ENCODE data around the gene WSB2.

Gene WSB2

DNA sequence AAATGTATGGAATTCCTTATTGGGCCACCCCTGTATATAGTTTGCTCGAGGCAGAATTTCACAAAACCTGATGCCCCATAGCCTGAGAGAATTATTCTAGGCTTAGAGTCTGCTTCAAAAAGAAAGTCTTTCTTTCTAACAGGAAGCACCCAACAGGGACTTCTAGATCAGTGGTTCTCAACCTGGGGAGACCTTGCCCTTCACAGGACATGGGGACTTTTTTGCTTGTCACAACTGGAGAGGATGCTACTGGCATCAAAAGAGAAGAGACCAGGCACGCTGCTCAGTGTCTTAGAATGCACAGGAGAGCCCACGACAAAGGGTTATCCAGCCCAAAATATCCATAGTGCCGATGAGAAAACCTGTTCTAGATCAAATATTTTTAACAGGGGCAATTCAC lies 18.9 kb downstream of the WSB2 start:
- Histone ChIP-seq H3K36me3 (ENCODE audit: control insufficient read depth, insufficient read depth, low read length) (peaks cover 21% of the 10 kb centered on the region), H3K27me3 (ENCODE audit: control insufficient read depth, insufficient read depth, low read length) (no peaks in the 10 kb centered on the region), H3K4me3 (ENCODE audit: low read length) (no peak overlapping the region), H3K4me1 (ENCODE audit: control insufficient read depth, insufficient read depth, low read length) (no peaks in the 10 kb centered on the region), H3K9ac (ENCODE audit: low read length) (no peak overlapping the region), H3K27ac (ENCODE audit: low read depth, low read length) (no peak overlapping the region)

DNA sequence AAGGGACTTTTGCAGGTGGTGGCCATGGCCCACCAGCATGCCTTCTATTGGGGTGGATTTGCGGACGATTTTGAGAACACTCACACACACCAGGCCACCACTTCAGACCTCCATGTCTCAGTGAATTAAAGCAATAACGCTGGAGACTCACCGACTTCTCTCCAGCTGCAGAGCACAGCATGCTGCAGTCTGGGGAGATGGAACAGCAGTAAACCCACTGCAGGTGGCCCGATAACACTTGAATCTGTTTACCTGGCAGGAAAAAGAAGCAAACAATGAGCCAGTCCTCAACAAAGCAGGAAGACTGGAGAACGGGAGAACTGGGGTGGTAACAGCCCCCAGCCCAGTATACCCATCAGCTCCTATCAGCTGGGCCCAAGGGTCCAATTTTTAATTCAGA lies 22.8 kb downstream of the WSB2 start:
- Histone ChIP-seq H3K4me3 (ENCODE audit: low read length) (no peak overlapping the region), H3K27ac (ENCODE audit: low read depth, low read length) (no peak overlapping the region), H3K36me3 (ENCODE audit: control insufficient read depth, insufficient read depth, low read length) (peaks cover 45% of the 10 kb centered on the region), H3K4me1 (ENCODE audit: control insufficient read depth, insufficient read depth, low read length) (no peaks in the 10 kb centered on the region), H3K27me3 (ENCODE audit: control insufficient read depth, insufficient read depth, low read length) (no peaks in the 10 kb centered on the region), H3K9ac (ENCODE audit: low read length) (no peak overlapping the region)

DNA sequence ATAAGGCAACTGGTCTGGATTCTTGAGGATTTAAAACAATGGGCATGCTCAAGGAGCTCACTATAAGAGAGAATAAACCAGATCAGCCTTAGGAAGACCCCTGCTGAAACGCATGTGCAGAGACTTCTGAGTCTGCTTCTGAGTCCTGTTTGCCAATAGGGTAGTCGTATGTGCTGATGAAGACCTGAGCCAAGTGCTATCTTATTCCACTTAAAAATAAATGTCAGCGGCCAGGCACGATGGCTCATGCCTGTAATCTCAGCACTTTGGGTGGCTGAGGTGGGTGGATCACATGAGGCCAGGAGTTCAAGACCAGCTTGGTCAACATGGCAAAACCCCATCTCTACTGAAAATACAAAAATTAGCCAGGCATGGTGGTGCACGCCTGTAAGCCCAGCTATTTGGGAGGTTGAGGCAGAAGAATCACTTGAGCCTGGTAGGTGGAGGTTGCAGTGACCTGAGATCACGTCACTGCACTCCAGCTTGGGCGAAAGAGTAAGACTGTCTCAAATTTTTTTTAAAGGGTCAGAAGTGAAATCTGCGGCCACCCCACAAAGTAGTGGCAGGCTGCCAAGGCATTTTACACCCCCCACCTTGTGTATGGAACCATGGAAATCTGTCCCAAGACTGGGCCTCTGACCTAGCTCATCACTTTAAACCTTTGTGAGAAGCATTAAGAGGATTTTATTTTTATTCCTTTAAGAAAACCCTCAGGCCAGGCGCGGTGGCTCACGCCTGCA lies 24.1 kb downstream of the WSB2 start:
- Histone ChIP-seq H3K36me3 (ENCODE audit: control insufficient read depth, insufficient read depth, low read length) (peaks cover 45% of the 10 kb centered on the region), H3K4me1 (ENCODE audit: control insufficient read depth, insufficient read depth, low read length) (no peaks in the 10 kb centered on the region), H3K4me3 (ENCODE audit: low read length) (no peak overlapping the region), H3K27ac (ENCODE audit: low read depth, low read length) (no peak overlapping the region), H3K9ac (ENCODE audit: low read length) (no peak overlapping the region), H3K27me3 (ENCODE audit: control insufficient read depth, insufficient read depth, low read length) (no peaks in the 10 kb centered on the region)

DNA sequence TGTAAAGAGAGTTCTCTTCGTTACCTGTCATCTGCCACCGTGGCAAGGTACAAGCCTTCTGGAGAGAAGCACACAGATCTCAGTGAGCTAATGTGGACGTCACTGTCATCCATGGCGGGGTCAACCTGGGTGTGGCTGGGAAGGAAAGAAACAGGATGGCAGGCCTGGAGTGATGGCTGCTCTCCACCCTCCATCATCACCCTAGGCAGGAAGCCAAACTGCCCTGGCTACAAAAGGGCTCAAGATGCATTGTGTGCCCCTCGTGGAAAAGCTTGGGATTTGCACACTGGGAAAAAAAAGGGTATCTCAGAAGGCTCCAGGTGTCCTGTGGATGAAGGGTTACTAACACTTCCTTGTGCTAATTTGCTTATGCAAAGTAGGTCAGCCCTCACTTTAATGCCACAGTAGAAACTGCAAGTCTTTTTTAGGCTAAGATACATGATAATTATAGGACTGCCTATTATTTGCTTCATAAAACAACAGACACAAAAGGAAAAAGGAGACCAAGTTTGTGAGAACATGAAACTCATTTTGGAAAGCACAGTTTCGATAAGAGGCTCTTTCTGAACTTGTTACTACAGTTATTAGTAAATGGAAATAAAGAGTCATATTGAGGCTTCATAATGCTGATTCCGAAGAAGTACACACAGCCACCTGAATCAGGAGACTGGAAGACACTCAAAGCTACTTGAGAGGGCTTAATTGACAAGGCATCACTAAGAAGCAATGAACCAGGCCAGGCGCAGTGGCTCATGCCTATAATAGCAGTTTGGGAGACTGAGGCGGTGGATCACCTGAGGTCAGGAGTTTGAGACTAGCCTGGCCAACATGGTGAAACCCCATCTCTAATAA lies 25.6 kb downstream of the WSB2 start:
- Histone ChIP-seq H3K9ac (ENCODE audit: low read length) (no peak overlapping the region), H3K27me3 (ENCODE audit: control insufficient read depth, insufficient read depth, low read length) (no peaks in the 10 kb centered on the region), H3K4me1 (ENCODE audit: control insufficient read depth, insufficient read depth, low read length) (no peaks in the 10 kb centered on the region), H3K4me3 (ENCODE audit: low read length) (no peak overlapping the region), H3K36me3 (ENCODE audit: control insufficient read depth, insufficient read depth, low read length) (peaks cover 38% of the 10 kb centered on the region), H3K27ac (ENCODE audit: low read depth, low read length) (no peak overlapping the region)

DNA sequence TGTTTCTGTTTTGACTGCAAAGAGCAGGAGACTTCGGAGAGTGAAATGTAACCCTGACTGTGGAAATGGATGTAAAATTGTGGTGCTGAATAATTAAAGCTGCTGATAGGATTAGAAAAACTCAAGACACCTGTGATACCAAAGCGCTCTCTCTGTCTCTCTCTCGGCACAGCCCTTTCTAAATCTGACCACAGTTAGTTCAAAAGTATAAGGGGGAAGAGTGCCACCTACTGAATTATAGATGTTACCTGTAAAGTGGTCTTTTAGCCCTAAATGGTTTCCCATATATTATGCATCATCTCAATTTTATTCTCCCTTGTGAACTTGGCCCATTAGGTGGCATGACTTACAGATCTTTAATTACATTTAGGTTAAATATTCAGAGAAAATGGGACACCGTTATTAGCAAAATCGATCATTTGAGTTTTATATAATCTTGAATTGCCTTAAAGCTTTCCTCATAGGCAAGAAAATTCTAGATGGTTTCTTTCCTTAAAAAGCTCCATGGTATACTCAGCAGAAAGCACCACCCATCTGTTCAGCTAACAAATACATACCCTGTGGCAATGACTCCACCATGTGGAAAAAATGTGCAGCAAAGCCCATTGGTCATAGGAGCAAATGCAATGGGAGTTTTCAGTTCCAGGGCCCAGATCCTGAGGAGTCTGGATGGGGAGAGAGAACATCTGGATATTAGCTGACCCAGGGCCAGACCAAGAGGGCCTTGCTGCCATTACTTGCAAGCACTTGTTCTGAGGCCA lies 26.4 kb downstream of the WSB2 start:
- Histone ChIP-seq H3K36me3 (ENCODE audit: control insufficient read depth, insufficient read depth, low read length) (peaks cover 34% of the 10 kb centered on the region), H3K4me1 (ENCODE audit: control insufficient read depth, insufficient read depth, low read length) (no peaks in the 10 kb centered on the region), H3K4me3 (ENCODE audit: low read length) (no peak overlapping the region), H3K27me3 (ENCODE audit: control insufficient read depth, insufficient read depth, low read length) (no peaks in the 10 kb centered on the region), H3K9ac (ENCODE audit: low read length) (no peak overlapping the region), H3K27ac (ENCODE audit: low read depth, low read length) (no peak overlapping the region)

DNA sequence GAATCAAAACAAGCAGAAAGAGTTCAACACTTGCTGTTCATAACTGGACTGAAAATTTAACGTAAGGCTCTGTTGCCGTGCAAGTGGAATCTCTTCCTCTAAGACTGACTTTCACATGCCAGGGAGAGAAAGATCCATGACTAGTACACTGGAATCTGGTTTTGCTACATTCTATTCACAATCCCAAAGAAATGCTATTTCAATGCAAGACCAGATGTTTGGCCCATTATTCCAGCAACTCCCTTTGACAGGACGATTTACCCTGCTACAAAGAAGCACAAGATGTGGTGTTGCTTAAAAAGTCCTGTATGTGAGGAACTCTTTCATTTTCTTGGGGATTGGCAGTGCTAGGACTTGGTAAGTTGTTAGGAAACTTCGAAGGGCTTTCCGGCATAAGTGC lies 27.1 kb downstream of the WSB2 start:
- Histone ChIP-seq H3K36me3 (ENCODE audit: control insufficient read depth, insufficient read depth, low read length) (peaks cover 34% of the 10 kb centered on the region), H3K27me3 (ENCODE audit: control insufficient read depth, insufficient read depth, low read length) (no peaks in the 10 kb centered on the region), H3K4me3 (ENCODE audit: low read length) (no peak overlapping the region), H3K4me1 (ENCODE audit: control insufficient read depth, insufficient read depth, low read length) (no peaks in the 10 kb centered on the region), H3K9ac (ENCODE audit: low read length) (no peak overlapping the region), H3K27ac (ENCODE audit: low read depth, low read length) (no peak overlapping the region)

DNA sequence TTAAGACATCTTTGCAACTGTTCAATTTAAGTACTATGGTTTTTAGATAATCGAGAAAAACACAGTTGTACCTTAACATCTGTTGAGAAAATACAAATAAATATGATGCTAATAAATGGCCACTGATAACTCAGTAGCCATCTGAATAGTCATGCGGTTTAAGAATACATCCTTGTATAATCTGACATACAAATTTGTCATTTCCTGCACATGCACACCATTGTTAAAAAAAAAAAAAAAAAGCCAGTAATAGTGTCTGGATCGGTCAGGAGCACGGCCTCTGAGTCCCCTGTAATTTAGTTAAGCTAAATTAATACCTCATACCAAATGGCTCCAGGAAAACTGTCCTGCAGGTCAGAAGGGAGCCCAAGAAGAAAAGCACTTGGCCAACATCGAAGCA lies 27.7 kb downstream of the WSB2 start:
- H3K36me3 ChIP-seq (ENCODE audit: control insufficient read depth, insufficient read depth, low read length) = peaks cover 37% of the 10 kb centered on the region
- H3K4me1 ChIP-seq (ENCODE audit: control insufficient read depth, insufficient read depth, low read length) = no peaks in the 10 kb centered on the region
- H3K4me3 ChIP-seq (ENCODE audit: low read length) = no peak overlapping the region
- no peaks in the 10 kb centered on the region for H3K27me3 ChIP-seq (ENCODE audit: control insufficient read depth, insufficient read depth, low read length)
- no peak overlapping the region for H3K9ac ChIP-seq (ENCODE audit: low read length)
- no peak overlapping the region for H3K27ac ChIP-seq (ENCODE audit: low read depth, low read length)

DNA sequence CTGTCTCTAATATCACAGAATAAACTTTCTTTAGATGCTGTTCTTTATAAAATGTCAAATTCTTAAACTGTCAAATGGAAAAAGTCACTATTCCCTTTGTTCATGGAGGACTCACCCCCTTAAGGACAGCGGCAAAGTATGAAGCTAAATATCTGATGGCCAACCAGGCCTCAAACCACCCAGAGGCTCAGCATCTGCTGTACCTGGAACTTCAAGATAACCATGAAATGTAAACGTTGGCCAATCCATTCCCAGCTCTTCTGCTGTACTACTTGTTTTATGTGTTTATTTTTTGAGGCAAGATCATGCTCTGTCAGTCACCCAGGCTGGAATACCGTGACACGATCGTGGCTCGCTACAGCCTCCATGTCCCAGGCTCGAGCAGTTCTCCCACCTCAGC lies 28.8 kb downstream of the WSB2 start:
- peaks cover 37% of the 10 kb centered on the region for H3K36me3 ChIP-seq (ENCODE audit: control insufficient read depth, insufficient read depth, low read length)
- H3K4me1 ChIP-seq (ENCODE audit: control insufficient read depth, insufficient read depth, low read length) = no peaks in the 10 kb centered on the region
- no peaks in the 10 kb centered on the region for H3K27me3 ChIP-seq (ENCODE audit: control insufficient read depth, insufficient read depth, low read length)
- no peak overlapping the region for H3K9ac ChIP-seq (ENCODE audit: low read length)
- H3K27ac ChIP-seq (ENCODE audit: low read depth, low read length) = no peak overlapping the region
- H3K4me3 ChIP-seq (ENCODE audit: low read length) = no peak overlapping the region

DNA sequence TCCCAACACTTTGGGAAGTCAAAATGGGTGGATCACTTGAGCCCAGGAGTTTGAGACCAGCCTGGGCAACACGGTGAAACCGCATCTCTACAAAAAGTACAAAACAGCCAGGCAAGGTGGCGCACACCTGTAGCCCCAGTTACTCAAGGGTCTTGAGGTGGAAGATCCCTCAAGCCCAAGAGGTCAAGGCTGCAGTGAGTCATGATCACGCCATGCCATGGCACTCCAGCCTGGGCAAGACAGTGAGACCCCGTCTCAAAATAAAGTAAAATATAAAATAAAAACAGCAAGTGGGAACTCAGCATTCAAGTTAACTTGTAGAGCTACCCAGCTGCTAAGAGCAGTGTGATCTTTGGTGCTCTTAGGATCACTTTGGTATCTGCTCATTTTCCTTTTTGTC lies 31.8 kb downstream of the WSB2 start:
- Histone ChIP-seq H3K4me1 (ENCODE audit: control insufficient read depth, insufficient read depth, low read length) (no peaks in the 10 kb centered on the region), H3K9ac (ENCODE audit: low read length) (no peak overlapping the region), H3K36me3 (ENCODE audit: control insufficient read depth, insufficient read depth, low read length) (peaks cover 25% of the 10 kb centered on the region), H3K27ac (ENCODE audit: low read depth, low read length) (no peak overlapping the region), H3K4me3 (ENCODE audit: low read length) (no peak overlapping the region), H3K27me3 (ENCODE audit: control insufficient read depth, insufficient read depth, low read length) (no peaks in the 10 kb centered on the region)

DNA sequence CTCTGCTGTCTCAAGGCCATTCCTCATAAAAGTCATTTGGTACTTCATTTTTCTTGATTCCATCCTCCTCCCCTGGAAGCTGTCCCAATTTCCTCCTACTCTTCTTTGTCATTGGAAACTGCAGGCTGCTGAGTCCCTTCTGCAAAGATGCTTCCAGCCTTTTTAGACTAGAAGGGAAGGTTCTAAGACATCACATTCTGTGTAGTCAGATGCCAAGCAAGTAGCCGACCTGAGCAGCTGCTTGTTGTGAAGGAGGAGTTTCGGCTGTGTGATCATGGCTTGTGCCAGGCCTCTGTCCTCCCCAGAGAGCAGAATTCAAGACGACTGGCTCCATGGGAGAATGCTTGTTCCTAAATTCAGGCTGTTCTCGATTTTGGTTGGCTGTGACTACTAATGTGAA lies 35.8 kb downstream of the WSB2 start:
- Histone ChIP-seq H3K4me3 (ENCODE audit: low read length) (no peak overlapping the region), H3K27ac (ENCODE audit: low read depth, low read length) (no peak overlapping the region), H3K9ac (ENCODE audit: low read length) (no peak overlapping the region), H3K36me3 (ENCODE audit: control insufficient read depth, insufficient read depth, low read length) (peaks cover 9% of the 10 kb centered on the region), H3K27me3 (ENCODE audit: control insufficient read depth, insufficient read depth, low read length) (no peaks in the 10 kb centered on the region), H3K4me1 (ENCODE audit: control insufficient read depth, insufficient read depth, low read length) (no peaks in the 10 kb centered on the region)

DNA sequence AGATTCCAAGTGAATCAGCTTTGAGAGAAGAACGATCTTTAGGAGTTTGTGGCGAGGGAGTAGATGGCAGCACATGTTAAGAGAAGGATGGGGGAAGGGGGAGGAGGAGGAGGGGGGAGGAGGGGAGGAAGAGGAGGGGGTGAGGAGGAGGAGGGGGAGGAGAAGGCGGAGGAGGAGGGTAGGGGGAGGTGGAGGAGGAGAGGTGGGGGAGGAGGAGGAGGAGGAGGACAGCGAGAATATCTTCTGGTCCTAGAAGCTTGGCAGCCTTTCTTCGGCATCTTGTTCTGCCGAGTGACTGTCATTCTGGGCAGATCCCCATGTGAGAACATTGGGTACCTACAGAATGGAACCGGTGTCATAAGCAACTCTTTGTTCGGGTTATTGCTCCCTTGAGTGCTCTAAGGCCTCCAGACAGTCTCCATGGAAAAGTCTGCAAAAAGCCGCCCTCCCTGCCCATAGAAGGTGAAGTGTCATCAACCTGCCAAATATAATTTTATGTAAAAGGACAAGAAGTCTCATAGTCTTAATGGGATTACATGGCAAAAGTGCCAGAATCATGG lies 37.6 kb downstream of the WSB2 start:
- Histone ChIP-seq H3K4me1 (ENCODE audit: control insufficient read depth, insufficient read depth, low read length) (no peaks in the 10 kb centered on the region), H3K27ac (ENCODE audit: low read depth, low read length) (no peak overlapping the region), H3K36me3 (ENCODE audit: control insufficient read depth, insufficient read depth, low read length) (peaks cover 11% of the 10 kb centered on the region), H3K9ac (ENCODE audit: low read length) (no peak overlapping the region), H3K4me3 (ENCODE audit: low read length) (no peak overlapping the region), H3K27me3 (ENCODE audit: control insufficient read depth, insufficient read depth, low read length) (no peaks in the 10 kb centered on the region)

DNA sequence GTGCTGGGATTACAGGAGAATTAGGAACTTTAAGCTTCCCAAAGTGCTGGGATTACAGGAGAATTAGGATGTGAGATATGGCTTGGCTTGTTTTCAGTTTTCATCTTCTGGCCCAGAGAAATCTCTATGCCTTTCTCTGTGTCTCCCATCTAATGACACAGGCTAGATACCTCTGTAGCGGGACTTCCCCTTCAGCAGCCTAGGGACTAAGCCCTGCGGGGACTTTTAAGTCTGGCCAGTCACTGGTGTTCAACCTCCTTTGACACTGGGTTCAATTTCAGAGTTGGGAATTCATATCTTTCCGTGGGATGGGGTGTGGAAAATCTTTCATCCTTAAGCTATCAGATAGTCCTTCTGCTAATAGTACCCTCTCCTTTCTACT lies 38.3 kb downstream of the WSB2 start:
- Histone ChIP-seq H3K27me3 (ENCODE audit: control insufficient read depth, insufficient read depth, low read length) (no peaks in the 10 kb centered on the region), H3K27ac (ENCODE audit: low read depth, low read length) (no peak overlapping the region), H3K4me3 (ENCODE audit: low read length) (no peak overlapping the region), H3K36me3 (ENCODE audit: control insufficient read depth, insufficient read depth, low read length) (peaks cover 11% of the 10 kb centered on the region), H3K9ac (ENCODE audit: low read length) (no peak overlapping the region), H3K4me1 (ENCODE audit: control insufficient read depth, insufficient read depth, low read length) (no peaks in the 10 kb centered on the region)

Measured in rectal smooth muscle tissue (tissue), 1 donor.